Left lung (tissue), 10 donors: ENCODE results near the gene ZNF76. TPM values are rescaled to one million over a fixed set of nuclear protein-coding genes. Genes with fewer than 3 reads are reported as not detected.

Source experiments
- ATAC-seq: fragments of 200-7000 bp; cut with Tn5 transposase; one replicate; pipeline ENCODE4 v1.9.1; 2020; ENCODE audit warnings: moderate library complexity
- DNase-seq, 4 donors: peaks; one replicate each; pipeline ENCODE4 v3.0.0-alpha.2; 2013 to 2020
- H3K27ac ChIP-seq, 2 donors: fragments of 200-600 bp; sonication (generic) in 1 of 2; one replicate each; pipeline versions ENCODE4 v1.5.0 to v1.8.0; 2020 to 2021
- H3K27me3 ChIP-seq, 2 donors: fragments of 200-600 bp; sonication (generic) in 1 of 2; one replicate each; pipeline versions ENCODE4 v1.5.0 to v1.8.0; 2020 to 2021
- H3K36me3 ChIP-seq, 2 donors: fragments of 200-600 bp; sonication (generic) in 1 of 2; one replicate each; pipeline versions ENCODE4 v1.5.0 to v1.8.0; 2020 to 2021
- H3K4me1 ChIP-seq, 2 donors: fragments of 200-600 bp; one replicate each; pipeline ENCODE4 v1.8.0; 2021
- H3K4me3 ChIP-seq, 2 donors: fragments of 200-600 bp; sonication (generic) in 1 of 2; one replicate each; pipeline versions ENCODE4 v1.5.0 to v1.8.0; 2020 to 2021; ENCODE audit warnings: mild to moderate bottlenecking in 1 of 2
- H3K9me3 ChIP-seq, 2 donors: fragments of 200-600 bp; sonication (generic) in 1 of 2; one replicate each; pipeline versions ENCODE4 v1.5.0 to v1.8.0; 2020 to 2021
- CTCF ChIP-seq, 2 donors: fragments of 200-600 bp; sonication (generic) in 1 of 2; IDR thresholded peaks; one replicate each; pipeline versions ENCODE4 v1.5.0 to v1.8.0; 2021; ENCODE audit warnings: antibody characterized with exemption in 2 of 2
- intact Hi-C, 2 donors: fragments of 100-400 bp; cut with DNase I; formaldehyde crosslinking; loops; one replicate each; pipeline versions ENCODE4 v1.11.2 to v1.14.2; 2022
- polyA plus RNA-seq, 6 donors: library from polyadenylated mRNA; unstranded; fragments of 120-200 nt; gene quantifications; one replicate each; pipeline ENCODE4 v1.2.1, GENCODE V29; 2013; ENCODE audit not compliant: insufficient read length in 6 of 6
- total RNA-seq, 2 donors: library from RNA; stranded (reverse); fragmentation: NEBNext Ultra II Directional; extraction: Animal tissue kit (Norgen Biotek cat#: 25700); gene quantifications; one replicate each; pipeline ENCODE4 v1.2.1, GENCODE V29; 2021
- donor health status: DM: no; HTN: yes; CAD: no.
- donor health status: DM: no; HTN: no; CAD: no.

Gene ZNF76
- total and polyA plus RNA-seq, 8 donors: 28.3 to 44.4 (median 41.0) TPM

- no peak overlapping the region for H3K4me3 ChIP-seq
- H3K27me3 ChIP-seq: no peaks in the 10 kb centered on the region
- ATAC-seq (no peak), DNase-seq (no peak)
- intact Hi-C loops: no loop called here
- no peak for TF ChIP-seq CTCF (IDR thresholded peaks at IDR 0.05)
- H3K4me1 ChIP-seq: peaks cover 0 to 12% of the 10 kb centered on the region in 2 donors
- no peak overlapping the region for H3K27ac ChIP-seq
- H3K9me3 ChIP-seq: no peaks in the 10 kb centered on the region
- no peaks in the 10 kb centered on the region for H3K36me3 ChIP-seq
Observed at GRCh38 chr6:35253249-35253648, 6.3 kb upstream of the ZNF76 start.

- peak overlapping the region; percentile 96 to 98 for H3K27ac ChIP-seq
- intact Hi-C loops: no loop called here
- H3K4me1 ChIP-seq: peaks cover 6 to 43% of the 10 kb centered on the region in 2 donors
- ATAC-seq (no peak), DNase-seq (no peak)
- H3K36me3 ChIP-seq: no peaks in the 10 kb centered on the region
- H3K27me3 ChIP-seq: no peaks in the 10 kb centered on the region
- TF ChIP-seq CTCF (IDR thresholded peaks at IDR 0.05): no peak
- no peaks in the 10 kb centered on the region for H3K9me3 ChIP-seq
- peak overlapping the region; percentile 88 to 90 for H3K4me3 ChIP-seq
Observed at GRCh38 chr6:35258336-35258735, 1.2 kb upstream of the ZNF76 start.

- peak overlapping the region; percentile 96 to 98 for H3K27ac ChIP-seq
- H3K36me3 ChIP-seq: no peaks in the 10 kb centered on the region
- TF ChIP-seq CTCF (IDR thresholded peaks at IDR 0.05): no peak
- H3K4me3 ChIP-seq: peak overlapping the region; percentile 88 to 90
- H3K4me1 ChIP-seq: peaks cover 6 to 48% of the 10 kb centered on the region in 2 donors
- no peaks in the 10 kb centered on the region for H3K27me3 ChIP-seq
- no peaks in the 10 kb centered on the region for H3K9me3 ChIP-seq
- DNase-seq (peak in 2 of 4 donors; percentile 44 to 59), ATAC-seq (peak; percentile 11)
- intact Hi-C loops: no loop called here
Observed at GRCh38 chr6:35258858-35259193, 709 bp upstream of the ZNF76 start.

GRCh38 chr6:35259948-35260590, 534 bp downstream of the ZNF76 start:
- DNase-seq: peak; percentile 63 to 91 (median 78)
- intact Hi-C loops: no loop called here
- H3K27ac ChIP-seq: peak overlapping the region; percentile 96 to 98
- H3K27me3 ChIP-seq: no peaks in the 10 kb centered on the region
- TF ChIP-seq CTCF (IDR thresholded peaks at IDR 0.05): no peak
- H3K36me3 ChIP-seq: no peaks in the 10 kb centered on the region
- peaks cover 6 to 50% of the 10 kb centered on the region in 2 donors for H3K4me1 ChIP-seq
- peak; percentile 64 for ATAC-seq
- H3K9me3 ChIP-seq: no peaks in the 10 kb centered on the region
- peak overlapping the region; percentile 88 to 90 for H3K4me3 ChIP-seq

GRCh38 chr6:35260591-35261570, 1.3 kb downstream of the ZNF76 start:
- ATAC-seq: no peak

More at GRCh38 chr6:35260591-35261570, 1.3 kb downstream of the ZNF76 start:
- H3K27me3 ChIP-seq: no peaks in the 10 kb centered on the region
- no peaks in the 10 kb centered on the region for H3K9me3 ChIP-seq
- no peaks in the 10 kb centered on the region for H3K36me3 ChIP-seq
- TF ChIP-seq CTCF (IDR thresholded peaks at IDR 0.05): no peak
- intact Hi-C loops: no loop called here
- peak overlapping the region; percentile 96 to 98 for H3K27ac ChIP-seq
- peaks cover 6 to 50% of the 10 kb centered on the region in 2 donors for H3K4me1 ChIP-seq
- DNase-seq: no peak
- peak overlapping the region; percentile 88 to 90 for H3K4me3 ChIP-seq
